ENCODE data around the gene OBSCN. TPM values are rescaled to one million over a fixed set of nuclear protein-coding genes. Genes with fewer than 3 reads are reported as not detected.

The OBSCN gene
- total and polyA plus RNA-seq, 2 of the 13 experiments (the other 11 are each of a cell fraction or from before 2014, with no cell fraction given), result 0.20 TPM

- TF ChIP-seq, protein P1, sequence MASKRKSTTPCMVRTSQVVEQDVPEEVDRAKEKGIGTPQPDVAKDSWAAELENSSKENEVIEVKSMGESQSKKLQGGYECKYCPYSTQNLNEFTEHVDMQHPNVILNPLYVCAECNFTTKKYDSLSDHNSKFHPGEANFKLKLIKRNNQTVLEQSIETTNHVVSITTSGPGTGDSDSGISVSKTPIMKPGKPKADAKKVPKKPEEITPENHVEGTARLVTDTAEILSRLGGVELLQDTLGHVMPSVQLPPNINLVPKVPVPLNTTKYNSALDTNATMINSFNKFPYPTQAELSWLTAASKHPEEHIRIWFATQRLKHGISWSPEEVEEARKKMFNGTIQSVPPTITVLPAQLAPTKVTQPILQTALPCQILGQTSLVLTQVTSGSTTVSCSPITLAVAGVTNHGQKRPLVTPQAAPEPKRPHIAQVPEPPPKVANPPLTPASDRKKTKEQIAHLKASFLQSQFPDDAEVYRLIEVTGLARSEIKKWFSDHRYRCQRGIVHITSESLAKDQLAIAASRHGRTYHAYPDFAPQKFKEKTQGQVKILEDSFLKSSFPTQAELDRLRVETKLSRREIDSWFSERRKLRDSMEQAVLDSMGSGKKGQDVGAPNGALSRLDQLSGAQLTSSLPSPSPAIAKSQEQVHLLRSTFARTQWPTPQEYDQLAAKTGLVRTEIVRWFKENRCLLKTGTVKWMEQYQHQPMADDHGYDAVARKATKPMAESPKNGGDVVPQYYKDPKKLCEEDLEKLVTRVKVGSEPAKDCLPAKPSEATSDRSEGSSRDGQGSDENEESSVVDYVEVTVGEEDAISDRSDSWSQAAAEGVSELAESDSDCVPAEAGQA (IDR thresholded peaks at IDR 0.05; ENCODE audit: low read depth), result no peak
- TF ChIP-seq, protein P1 (CRISPR knock-in tag; IDR thresholded peaks at IDR 0.05; ENCODE audit: borderline replicate concordance), result no peak
- TF ChIP-seq ZNF503 (CRISPR knock-in tag; IDR thresholded peaks at IDR 0.05) (no peak), ATF7 (IDR thresholded peaks at IDR 0.05) (no peak), ATF7 (CRISPR knock-in tag; IDR thresholded peaks at IDR 0.05) (no peak), TOPORS (CRISPR knock-in tag; IDR thresholded peaks at IDR 0.05) (no peak)
Observed at GRCh38 chr1:228291906-228292608, 84.2 kb downstream of the OBSCN start (continued).
